GM19025 (cell line): ENCODE data around the gene SRPK1.

Experiments
- ATAC-seq: cut with Tn5 transposase; IDR thresholded peaks from one replicate; pipeline ENCODE4 v1.9.1; 2021; ENCODE audit warnings: mild to moderate bottlenecking, low read depth, moderate library complexity; ENCODE audit not compliant: unreplicated experiment

The SRPK1 gene

GRCh38 chr6:35787266-35788218, 133.4 kb downstream of the SRPK1 start:
- no peak for ATAC-seq

GRCh38 chr6:35786810-35787209, 134.1 kb downstream of the SRPK1 start:
- ATAC-seq, result no peak

GRCh38 chr6:35786272-35786671, 134.6 kb downstream of the SRPK1 start:
- no peak for ATAC-seq

GRCh38 chr6:35784200-35784599, 136.7 kb downstream of the SRPK1 start:
- ATAC-seq, result no peak
